Cerebellar cortex (tissue), 1 donor: Measurements from ENCODE around the gene SLC25A2.

ENCODE experiments used
- DNase-seq: peaks from one replicate; pipeline ENCODE4 v3.0.0-alpha.2; 2015; ENCODE audit warnings: low spot score

Gene SLC25A2

DNA sequence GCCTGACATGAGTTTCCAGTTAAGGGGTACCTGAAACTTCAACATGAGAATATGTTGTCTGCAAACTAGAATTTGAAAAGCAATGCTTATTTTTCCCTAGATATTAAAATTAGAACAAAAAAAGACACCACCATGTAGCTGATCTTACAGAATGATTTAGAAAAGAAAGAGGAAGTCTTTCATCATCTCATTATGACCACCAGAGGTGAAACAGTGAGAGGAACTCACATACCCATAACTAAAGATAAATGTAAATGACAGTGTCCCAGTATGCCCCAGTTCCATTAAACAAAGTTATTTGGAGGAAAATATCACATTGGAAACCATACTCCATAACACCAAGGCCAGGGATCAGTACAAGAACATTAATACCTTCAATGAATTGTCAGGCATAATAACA is 9.9 kb upstream of the SLC25A2 start:
- DNase-seq = no peak

- no peak for DNase-seq
These were observed 2.8 kb upstream of the SLC25A2 start for GRCh38 chr5:141306630-141307029.

- no peak for DNase-seq
These were observed 5.5 kb downstream of the SLC25A2 start for GRCh38 chr5:141298376-141298775.

DNA sequence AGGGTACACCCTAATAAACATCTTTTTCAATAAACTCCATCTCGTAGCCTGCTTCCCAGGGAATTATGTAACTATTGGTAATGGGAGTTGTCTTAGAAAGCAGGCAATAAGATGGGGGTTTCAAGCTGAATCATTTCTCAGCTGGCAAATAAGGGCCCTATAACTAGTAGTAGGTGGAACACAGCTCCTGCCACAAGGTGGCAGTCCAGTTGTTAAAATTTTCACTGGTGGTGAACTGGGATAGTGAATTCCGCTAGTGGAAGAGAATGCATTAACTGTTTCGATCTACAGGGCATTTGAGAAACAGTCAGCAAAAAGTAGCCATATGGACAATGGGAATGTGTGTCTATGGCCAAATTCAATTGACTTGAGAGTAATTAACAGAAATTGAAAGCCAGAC is 30.9 kb downstream of the SLC25A2 start:
- DNase-seq = no peak

DNA sequence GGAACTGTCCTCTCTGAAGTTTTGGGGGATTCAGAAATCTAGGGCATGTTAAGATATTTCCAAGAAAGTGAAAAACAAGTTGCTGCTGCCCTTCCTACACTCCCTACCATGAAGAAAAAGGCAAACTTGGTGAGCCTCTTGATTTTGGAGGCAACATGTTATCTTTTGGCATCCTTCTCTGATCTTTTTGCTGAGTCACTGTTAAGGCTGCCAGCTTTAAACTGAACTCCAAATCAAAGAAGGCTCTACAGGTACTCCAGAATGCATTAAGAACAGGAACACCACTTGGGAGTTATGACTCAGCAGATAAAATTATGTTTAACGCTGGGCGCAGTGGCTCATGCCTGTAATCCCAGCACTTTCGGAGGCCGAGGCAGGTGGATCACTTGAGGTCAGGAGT is 34.7 kb downstream of the SLC25A2 start:
- DNase-seq = no peak

DNA sequence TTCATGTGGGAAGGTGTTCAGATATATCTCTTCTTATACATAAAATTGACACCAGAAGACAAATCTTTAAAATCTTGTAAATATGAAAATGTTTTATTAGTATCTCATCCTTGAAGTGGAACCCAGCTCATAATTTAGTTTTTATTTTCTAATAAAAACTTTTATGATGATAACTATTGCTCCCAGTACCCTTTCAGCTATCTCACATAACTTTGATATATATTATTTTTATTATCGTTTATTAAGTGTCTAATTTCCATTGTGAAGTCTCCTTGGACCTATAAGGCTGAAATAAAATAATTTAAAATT is 42.7 kb downstream of the SLC25A2 start:
- DNase-seq = no peak

DNA sequence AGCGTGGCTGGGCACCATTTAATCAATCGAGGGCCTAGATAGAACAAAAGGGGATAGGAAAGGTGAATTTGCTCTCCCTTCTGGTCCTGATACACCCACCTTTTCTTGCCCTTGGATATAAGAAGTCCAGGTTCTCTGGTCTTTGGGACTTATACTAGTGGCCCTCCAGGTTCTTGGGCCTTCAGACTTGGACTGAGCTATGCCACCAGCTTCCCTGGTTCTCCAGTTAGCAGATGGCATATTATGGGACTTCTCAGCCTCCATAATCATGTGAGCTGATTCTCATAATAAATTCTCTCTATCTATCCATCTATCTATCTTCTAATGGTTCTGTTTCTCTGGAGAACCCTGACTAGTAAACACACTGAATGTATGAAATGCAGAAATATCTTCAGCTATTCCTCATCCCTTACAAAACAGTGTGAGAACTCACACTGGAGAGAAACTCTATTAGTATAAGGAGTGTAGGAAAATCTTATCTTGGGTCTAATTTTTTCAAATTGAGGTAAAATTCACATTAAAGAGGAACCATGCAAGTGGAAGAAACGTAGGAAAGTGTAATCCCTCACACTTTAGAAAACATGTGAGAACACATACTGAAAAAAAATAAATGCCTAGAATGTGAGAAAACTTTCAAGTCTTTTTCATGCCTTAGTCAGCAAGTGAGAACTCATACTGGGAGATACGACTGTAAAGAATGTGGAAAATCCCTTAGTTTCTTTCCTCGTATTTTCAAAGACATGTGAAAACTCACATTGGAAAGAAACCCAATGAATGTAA is 43.2 kb downstream of the SLC25A2 start:
- peak; percentile 7 for DNase-seq

DNA sequence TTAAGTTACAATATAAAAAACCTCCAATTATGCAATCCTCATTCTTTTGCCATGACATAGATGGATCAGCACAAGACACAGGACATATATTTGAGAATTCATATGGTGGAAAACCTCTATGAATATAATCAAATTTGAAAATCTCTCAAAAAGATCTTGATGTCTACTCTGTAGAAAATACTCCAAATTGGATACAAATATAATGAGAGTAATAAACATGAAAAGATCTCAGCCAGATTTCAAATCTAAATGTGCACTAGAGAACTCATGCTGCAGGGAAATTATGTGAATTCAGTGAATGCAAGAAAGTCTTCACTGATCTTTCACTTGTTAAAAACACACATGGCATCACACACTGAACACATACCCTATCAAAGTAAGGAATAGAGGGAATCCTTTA is 44.9 kb downstream of the SLC25A2 start:
- no peak for DNase-seq

GRCh38 chr5:141258464-141258863 is 45.4 kb downstream of the SLC25A2 start:
- no peak for DNase-seq
